Peyer's patch (tissue), 4 donors: ENCODE measurements around the gene CHKB.

ENCODE experiments used
- POLR2A ChIP-seq, 2 donors: fragments of 450-650 bp; IDR thresholded peaks; one replicate each; pipeline ENCODE4 v1.5.1; 2017; ENCODE audit warnings: antibody characterized with exemption in 2 of 2, mild to moderate bottlenecking in 2 of 2, moderate library complexity in 2 of 2
- TF ChIP-seq, protein P1 (sequence below), 6 experiments: fragments of 450-650 bp in 4 of 6; fragments of 200-600 bp in 2 of 6; sonication (generic) in 1 of 6; IDR thresholded peaks; one replicate each; pipeline ENCODE4 v1.5.1; 2017 to 2019; ENCODE audit warnings: antibody characterized with exemption in 6 of 6, mild to moderate bottlenecking in 3 of 6, moderate library complexity in 1 of 6

GRCh38 chr22:50582493-50583293 lies at the start of gene CHKB:
- TF ChIP-seq POLR2A (IDR thresholded peaks at IDR 0.05) = peak; percentile 80 to 93
- TF ChIP-seq, protein P1, sequence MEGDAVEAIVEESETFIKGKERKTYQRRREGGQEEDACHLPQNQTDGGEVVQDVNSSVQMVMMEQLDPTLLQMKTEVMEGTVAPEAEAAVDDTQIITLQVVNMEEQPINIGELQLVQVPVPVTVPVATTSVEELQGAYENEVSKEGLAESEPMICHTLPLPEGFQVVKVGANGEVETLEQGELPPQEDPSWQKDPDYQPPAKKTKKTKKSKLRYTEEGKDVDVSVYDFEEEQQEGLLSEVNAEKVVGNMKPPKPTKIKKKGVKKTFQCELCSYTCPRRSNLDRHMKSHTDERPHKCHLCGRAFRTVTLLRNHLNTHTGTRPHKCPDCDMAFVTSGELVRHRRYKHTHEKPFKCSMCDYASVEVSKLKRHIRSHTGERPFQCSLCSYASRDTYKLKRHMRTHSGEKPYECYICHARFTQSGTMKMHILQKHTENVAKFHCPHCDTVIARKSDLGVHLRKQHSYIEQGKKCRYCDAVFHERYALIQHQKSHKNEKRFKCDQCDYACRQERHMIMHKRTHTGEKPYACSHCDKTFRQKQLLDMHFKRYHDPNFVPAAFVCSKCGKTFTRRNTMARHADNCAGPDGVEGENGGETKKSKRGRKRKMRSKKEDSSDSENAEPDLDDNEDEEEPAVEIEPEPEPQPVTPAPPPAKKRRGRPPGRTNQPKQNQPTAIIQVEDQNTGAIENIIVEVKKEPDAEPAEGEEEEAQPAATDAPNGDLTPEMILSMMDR (IDR thresholded peaks at IDR 0.05) = peak in 1 of 6 experiments; percentile 18
